BE2C (cell line): ENCODE results near the gene PPFIA3.

ENCODE experiments used
- DNase-seq: peaks from one replicate; pipeline ENCODE4 v3.0.0-alpha.2; 2020
- H3K27me3 ChIP-seq: fragments of 250-450 bp; sonication (Bioruptor Pico); 2 replicates; pipeline ENCODE4 v1.5.1; 2020; ENCODE audit warnings: mild to moderate bottlenecking
- H3K36me3 ChIP-seq: fragments of 250-450 bp; sonication (Bioruptor Pico); 2 replicates; pipeline ENCODE4 v1.5.1; 2020; ENCODE audit warnings: mild to moderate bottlenecking
- H3K4me1 ChIP-seq: fragments of 250-450 bp; sonication (Bioruptor Pico); 2 replicates; pipeline ENCODE4 v1.5.1; 2020
- H3K4me3 ChIP-seq: 2 replicates; pipeline ENCODE4 v1.5.1; 2011; ENCODE audit warnings: low read depth, low read length
- H3K9me3 ChIP-seq: fragments of 250-450 bp; sonication (Bioruptor Pico); 2 replicates; pipeline ENCODE4 v1.5.1; 2020
- TF ChIP-seq, protein P1 (sequence below): IDR thresholded peaks from 2 replicates; pipeline ENCODE4 v1.5.1; 2012; ENCODE audit warnings: mild to moderate bottlenecking, low read depth, low read length

Gene PPFIA3

DNA sequence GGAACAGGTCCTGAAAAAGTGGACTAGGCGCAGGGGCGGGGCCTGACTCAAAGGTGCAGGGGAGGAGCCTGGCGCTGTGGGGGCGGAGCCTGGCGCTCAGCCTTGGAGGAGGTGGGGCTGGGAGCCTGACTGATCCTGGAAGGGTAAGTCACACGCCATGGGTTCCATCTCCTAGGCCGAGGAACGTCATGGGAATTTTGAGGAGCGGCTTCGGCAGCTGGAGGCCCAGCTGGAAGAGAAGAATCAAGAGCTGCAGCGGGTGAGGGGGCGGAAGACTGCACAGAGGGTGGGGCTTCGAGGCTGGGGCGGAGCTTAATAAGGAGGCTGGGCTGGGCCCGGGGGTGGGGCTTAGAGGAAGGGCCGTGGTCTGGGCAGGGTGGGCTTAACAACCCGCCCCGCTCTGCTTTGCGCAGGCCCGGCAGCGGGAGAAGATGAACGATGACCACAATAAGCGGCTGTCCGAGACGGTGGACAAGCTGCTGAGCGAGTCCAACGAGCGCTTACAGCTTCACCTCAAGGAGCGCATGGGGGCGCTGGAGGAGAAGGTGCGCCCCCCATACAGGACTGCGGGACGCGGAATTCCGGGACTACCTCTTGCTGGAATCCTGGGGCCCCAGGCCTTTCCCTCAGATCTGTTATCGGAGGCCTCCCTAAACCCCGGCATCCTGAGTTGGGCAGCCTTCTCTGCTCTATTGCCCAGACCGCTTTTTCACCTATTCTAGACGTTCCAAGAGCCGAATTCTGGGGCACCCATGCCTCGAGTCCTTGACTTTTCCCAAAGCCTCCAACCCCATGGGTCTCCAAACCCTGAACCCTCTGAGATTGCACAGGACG, 14.5 kb downstream of the PPFIA3 start:
- TF ChIP-seq, protein P1, sequence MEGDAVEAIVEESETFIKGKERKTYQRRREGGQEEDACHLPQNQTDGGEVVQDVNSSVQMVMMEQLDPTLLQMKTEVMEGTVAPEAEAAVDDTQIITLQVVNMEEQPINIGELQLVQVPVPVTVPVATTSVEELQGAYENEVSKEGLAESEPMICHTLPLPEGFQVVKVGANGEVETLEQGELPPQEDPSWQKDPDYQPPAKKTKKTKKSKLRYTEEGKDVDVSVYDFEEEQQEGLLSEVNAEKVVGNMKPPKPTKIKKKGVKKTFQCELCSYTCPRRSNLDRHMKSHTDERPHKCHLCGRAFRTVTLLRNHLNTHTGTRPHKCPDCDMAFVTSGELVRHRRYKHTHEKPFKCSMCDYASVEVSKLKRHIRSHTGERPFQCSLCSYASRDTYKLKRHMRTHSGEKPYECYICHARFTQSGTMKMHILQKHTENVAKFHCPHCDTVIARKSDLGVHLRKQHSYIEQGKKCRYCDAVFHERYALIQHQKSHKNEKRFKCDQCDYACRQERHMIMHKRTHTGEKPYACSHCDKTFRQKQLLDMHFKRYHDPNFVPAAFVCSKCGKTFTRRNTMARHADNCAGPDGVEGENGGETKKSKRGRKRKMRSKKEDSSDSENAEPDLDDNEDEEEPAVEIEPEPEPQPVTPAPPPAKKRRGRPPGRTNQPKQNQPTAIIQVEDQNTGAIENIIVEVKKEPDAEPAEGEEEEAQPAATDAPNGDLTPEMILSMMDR = no peak
- Histone ChIP-seq H3K36me3 (peaks cover 43% of the 10 kb centered on the region), H3K4me1 (0 out of 2 replicates have a peak, but pooled peaks cover under 1% of the 10 kb centered on the region), H3K9me3 (no peaks in the 10 kb centered on the region), H3K27me3 (no peaks in the 10 kb centered on the region), H3K4me3 (no peak overlapping the region)
- no peak for DNase-seq

DNA sequence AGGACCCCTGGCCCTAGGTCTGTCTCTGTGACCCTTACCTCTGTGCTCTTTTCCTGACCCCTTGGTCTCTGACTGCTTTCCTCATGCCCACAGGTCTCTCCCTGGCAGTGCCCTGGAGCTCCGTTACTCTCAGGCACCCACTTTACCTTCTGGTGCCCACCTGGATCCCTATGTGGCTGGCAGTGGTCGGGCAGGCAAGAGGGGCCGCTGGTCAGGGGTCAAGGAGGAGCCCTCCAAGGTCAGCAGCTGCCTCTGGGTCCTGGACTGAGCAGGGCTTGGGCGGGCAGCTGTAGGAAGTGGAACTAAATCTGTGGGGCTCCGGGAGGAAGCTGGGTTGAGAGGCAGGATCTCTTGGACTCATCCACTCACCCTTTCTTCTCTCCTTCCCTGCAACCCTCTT, 16.3 kb downstream of the PPFIA3 start:
- no peak for DNase-seq
- Histone ChIP-seq H3K36me3 (peaks cover 34% of the 10 kb centered on the region), H3K4me3 (no peak overlapping the region), H3K27me3 (no peaks in the 10 kb centered on the region), H3K9me3 (no peaks in the 10 kb centered on the region), H3K4me1 (no peaks in the 10 kb centered on the region)
- TF ChIP-seq, protein P1 = no peak

DNA sequence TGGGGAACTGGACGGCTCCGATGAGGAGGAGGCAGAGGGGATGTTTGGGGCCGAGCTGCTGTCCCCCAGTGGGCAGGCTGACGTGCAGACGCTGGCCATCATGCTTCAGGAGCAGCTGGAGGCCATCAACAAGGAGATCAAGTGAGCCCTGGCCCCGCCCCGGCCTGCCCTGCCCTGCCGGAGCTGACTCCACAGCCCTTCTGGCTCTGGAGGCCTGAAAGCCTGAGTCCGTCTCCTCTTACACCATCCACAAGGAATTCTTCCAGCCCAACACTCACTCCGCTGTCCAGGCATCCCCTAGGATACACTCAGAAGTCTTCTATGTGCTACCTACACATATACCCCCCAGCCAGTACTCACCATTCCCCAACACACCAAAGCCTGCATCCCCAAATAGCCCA, 17.4 kb downstream of the PPFIA3 start:
- Histone ChIP-seq H3K27me3 (no peaks in the 10 kb centered on the region), H3K4me3 (no peak overlapping the region), H3K36me3 (peaks cover 34% of the 10 kb centered on the region), H3K9me3 (no peaks in the 10 kb centered on the region), H3K4me1 (no peaks in the 10 kb centered on the region)
- DNase-seq = no peak
- TF ChIP-seq, protein P1 = no peak

DNA sequence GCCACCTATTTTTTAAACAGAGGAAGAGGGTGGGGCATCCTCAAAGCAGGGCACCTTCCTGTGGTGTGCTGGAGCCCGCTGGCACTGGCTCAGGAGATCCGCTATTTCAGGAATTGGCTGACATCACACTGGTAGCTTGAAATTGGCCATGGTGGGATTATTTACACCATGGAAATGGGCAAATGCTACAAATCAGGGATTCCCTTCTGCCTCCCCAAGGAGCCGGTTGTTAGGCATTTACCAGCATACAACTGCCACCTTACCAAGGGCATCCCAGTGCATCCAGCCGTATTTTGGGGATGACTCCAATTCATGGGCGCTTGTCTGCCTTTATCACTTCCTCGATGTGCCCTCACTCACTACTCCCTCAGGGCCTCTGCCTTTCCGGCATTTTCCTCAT, 21.6 kb downstream of the PPFIA3 start:
- Histone ChIP-seq H3K9me3 (no peaks in the 10 kb centered on the region), H3K4me3 (no peak overlapping the region), H3K27me3 (no peaks in the 10 kb centered on the region), H3K36me3 (peaks cover 3% of the 10 kb centered on the region), H3K4me1 (peaks cover 4% of the 10 kb centered on the region)
- TF ChIP-seq, protein P1 = no peak
- no peak for DNase-seq

GRCh38 chr19:49141352-49141751, 22.0 kb downstream of the PPFIA3 start:
- no peaks in the 10 kb centered on the region for H3K27me3 ChIP-seq
- H3K4me3 ChIP-seq = no peak overlapping the region
- TF ChIP-seq, protein P1 = no peak
- no peak for DNase-seq
- H3K9me3 ChIP-seq = no peaks in the 10 kb centered on the region
- peaks cover 3% of the 10 kb centered on the region for H3K36me3 ChIP-seq
- peaks cover 4% of the 10 kb centered on the region for H3K4me1 ChIP-seq

DNA sequence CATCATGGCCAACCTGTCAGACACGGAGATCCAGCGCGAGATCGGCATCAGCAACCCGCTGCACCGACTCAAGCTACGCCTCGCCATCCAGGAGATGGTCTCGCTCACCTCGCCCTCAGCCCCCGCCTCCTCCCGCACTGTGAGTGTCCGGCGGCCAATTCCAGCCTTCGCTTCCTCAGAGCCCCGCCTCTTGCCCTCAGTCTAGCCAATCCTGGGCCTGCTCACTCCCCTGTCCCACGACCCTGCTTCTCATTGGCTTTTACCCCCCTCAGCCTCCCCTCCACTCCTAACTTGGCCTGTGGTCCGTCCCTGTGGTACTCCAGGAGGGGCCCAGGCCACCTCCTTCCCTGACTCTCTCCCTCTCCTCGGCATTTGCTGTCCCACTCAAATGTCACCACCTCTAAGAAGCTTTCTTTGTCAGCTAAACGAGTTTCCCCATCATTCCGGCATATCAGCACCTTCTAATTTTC, 23.6 kb downstream of the PPFIA3 start:
- Histone ChIP-seq H3K4me1 (peaks cover 4% of the 10 kb centered on the region), H3K4me3 (peak overlapping the region; percentile 66), H3K27me3 (no peaks in the 10 kb centered on the region), H3K9me3 (no peaks in the 10 kb centered on the region), H3K36me3 (no peaks in the 10 kb centered on the region; the same call in 1 of the 2 replicates)
- DNase-seq = peak; percentile 97
- TF ChIP-seq, protein P1 = no peak
